HG02852 (cell line): ENCODE measurements around the gene TMEM17.

ENCODE experiments used
- ATAC-seq: cut with Tn5 transposase; IDR thresholded peaks from one replicate; pipeline ENCODE4 v1.9.1; 2021; ENCODE audit warnings: mild to moderate bottlenecking, moderate library complexity; ENCODE audit not compliant: unreplicated experiment

TMEM17 gene

GRCh38 chr2:62458206-62458641 is 47.8 kb downstream of the TMEM17 start:
- ATAC-seq = no peak

- no peak for ATAC-seq
Measured at GRCh38 chr2:62457556-62457955, 48.4 kb downstream of the TMEM17 start.

- peak; percentile 83 for ATAC-seq
Measured at GRCh38 chr2:62456721-62457539, 49.1 kb downstream of the TMEM17 start.

GRCh38 chr2:62455957-62456692 is 49.9 kb downstream of the TMEM17 start:
- no peak for ATAC-seq

GRCh38 chr2:62453955-62454354 is 52.0 kb downstream of the TMEM17 start:
- ATAC-seq = no peak

GRCh38 chr2:62452701-62453454 is 53.1 kb downstream of the TMEM17 start:
- ATAC-seq = no peak

GRCh38 chr2:62450716-62451191 is 55.2 kb downstream of the TMEM17 start:
- no peak for ATAC-seq
